LNCaP clone FGC (cell line): ENCODE results near the gene SDHAF1.
"Not testable (repeated sequence)": the region's sequence is repeated elsewhere in the genome, so short reads cannot be mapped to it uniquely, and the experiment has no call there.

Source experiments
- DNase-seq: peaks from one replicate; pipeline ENCODE4 v3.0.0-alpha.2; 2011; ENCODE audit warnings: low read depth
- H3K4me3 ChIP-seq: 2 replicates; pipeline ENCODE4 v1.5.1; 2011; ENCODE audit warnings: mild to moderate bottlenecking, low read depth, low read length, control low read depth
- CTCF ChIP-seq: IDR thresholded peaks from 2 replicates; pipeline ENCODE4 v1.5.1; 2012; ENCODE audit warnings: mild to moderate bottlenecking; ENCODE audit not compliant: control insufficient read depth, insufficient read depth; ENCODE audit errors: extremely low read depth

SDHAF1 gene

GRCh38 chr19:35977446-35978222 is 17.4 kb upstream of the SDHAF1 start:
- no peak for TF ChIP-seq CTCF
- no peak for DNase-seq
- no peak overlapping the region for H3K4me3 ChIP-seq

GRCh38 chr19:35978271-35978670 is 16.7 kb upstream of the SDHAF1 start:
- no peak overlapping the region for H3K4me3 ChIP-seq
- TF ChIP-seq CTCF: no peak
- no peak for DNase-seq

- no peak for TF ChIP-seq CTCF
- no peak for DNase-seq
Observed at GRCh38 chr19:35978832-35979365, 16.1 kb upstream of the SDHAF1 start.

GRCh38 chr19:35980997-35981396 is 14.0 kb upstream of the SDHAF1 start:
- H3K4me3 ChIP-seq, DNase-seq: not testable (repeated sequence)

More at GRCh38 chr19:35978832-35979365, 16.1 kb upstream of the SDHAF1 start:
- no peak overlapping the region for H3K4me3 ChIP-seq

- no peak overlapping the region for H3K4me3 ChIP-seq
- no peak for DNase-seq
- TF ChIP-seq CTCF: no peak
Observed at GRCh38 chr19:35983177-35983576, 11.8 kb upstream of the SDHAF1 start.

GRCh38 chr19:35986111-35986510 is 8.9 kb upstream of the SDHAF1 start:
- no peak overlapping the region for H3K4me3 ChIP-seq
- DNase-seq: no peak
- TF ChIP-seq CTCF: no peak

GRCh38 chr19:35986664-35987570 is 8.1 kb upstream of the SDHAF1 start:
- no peak for DNase-seq
- H3K4me3 ChIP-seq: peak overlapping the region; percentile 2; the same call in 1 of the 2 replicates
- TF ChIP-seq CTCF: peak; percentile 15; the same call in 1 of the 2 replicates
